ENCODE results near the gene TIGD7.
A peak's percentile ranks its signal among the peaks of the same experiment; 100 is the strongest.

The TIGD7 gene

GRCh38 chr16:3256866-3257465, 48.3 kb downstream of the TIGD7 start:
- Histone ChIP-seq H3K27ac (ENCODE audit: poor library complexity, severe bottlenecking) (no peak overlapping the region), H3K27me3 (ENCODE audit: insufficient read depth, poor library complexity, severe bottlenecking) (no peaks in the 10 kb centered on the region), H3K36me3 (ENCODE audit: low read depth) (no peaks in the 10 kb centered on the region), H3K4me1 (ENCODE audit: insufficient read depth, poor library complexity, severe bottlenecking) (peaks cover 3% of the 10 kb centered on the region), H3K4me3 (ENCODE audit: severe bottlenecking) (no peak overlapping the region), H3K9me3 (ENCODE audit: severe bottlenecking) (no peaks in the 10 kb centered on the region)
- ATAC-seq (ENCODE audit: low read depth) (0 out of 3 replicates have a peak, but pooled peaks have one; percentile 35), DNase-seq (ENCODE audit: low spot score) (no peak)
- no peak for TF ChIP-seq CTCF (IDR thresholded peaks at IDR 0.05; ENCODE audit: poor library complexity, severe bottlenecking)

GRCh38 chr16:3256146-3256865, 48.9 kb downstream of the TIGD7 start, which contains the start of gene MEFV:
Gene MEFV, minus strand, starts transcription at chr16:3256633. Its CDS starts 46 bp downstream, at chr16:3256587.
- Histone ChIP-seq H3K27me3 (ENCODE audit: insufficient read depth, poor library complexity, severe bottlenecking) (no peaks in the 10 kb centered on the region), H3K4me1 (ENCODE audit: insufficient read depth, poor library complexity, severe bottlenecking) (peaks cover 3% of the 10 kb centered on the region), H3K27ac (ENCODE audit: poor library complexity, severe bottlenecking) (no peak within 1 kb of the TSS), H3K9me3 (ENCODE audit: severe bottlenecking) (no peaks in the 10 kb centered on the region), H3K36me3 (ENCODE audit: low read depth) (no peaks in the 10 kb centered on the region), H3K4me3 (ENCODE audit: severe bottlenecking) (no peak within 1 kb of the TSS)
- ATAC-seq (ENCODE audit: low read depth) (peak; percentile 48; the same call in 2 of the 3 replicates), DNase-seq (ENCODE audit: low spot score) (no peak)
- TF ChIP-seq CTCF (IDR thresholded peaks at IDR 0.05; ENCODE audit: poor library complexity, severe bottlenecking), result no peak

GRCh38 chr16:3254309-3254708, 50.9 kb downstream of the TIGD7 start:
- no peak overlapping the region for H3K27ac ChIP-seq (ENCODE audit: poor library complexity, severe bottlenecking)
- no peak for ATAC-seq (ENCODE audit: low read depth)
- H3K4me1 ChIP-seq (ENCODE audit: insufficient read depth, poor library complexity, severe bottlenecking), result peaks cover 3% of the 10 kb centered on the region
- H3K9me3 ChIP-seq (ENCODE audit: severe bottlenecking), result no peaks in the 10 kb centered on the region
- no peaks in the 10 kb centered on the region for H3K36me3 ChIP-seq (ENCODE audit: low read depth)
- TF ChIP-seq CTCF (IDR thresholded peaks at IDR 0.05; ENCODE audit: poor library complexity, severe bottlenecking), result no peak
- H3K27me3 ChIP-seq (ENCODE audit: insufficient read depth, poor library complexity, severe bottlenecking), result no peaks in the 10 kb centered on the region
- no peak overlapping the region for H3K4me3 ChIP-seq (ENCODE audit: severe bottlenecking)
- DNase-seq (ENCODE audit: low spot score), result no peak

GRCh38 chr16:3252967-3253366, 52.3 kb downstream of the TIGD7 start:
- Histone ChIP-seq H3K9me3 (ENCODE audit: severe bottlenecking) (no peaks in the 10 kb centered on the region), H3K27ac (ENCODE audit: poor library complexity, severe bottlenecking) (no peak overlapping the region), H3K4me3 (ENCODE audit: severe bottlenecking) (no peak overlapping the region), H3K27me3 (ENCODE audit: insufficient read depth, poor library complexity, severe bottlenecking) (no peaks in the 10 kb centered on the region), H3K36me3 (ENCODE audit: low read depth) (no peaks in the 10 kb centered on the region), H3K4me1 (ENCODE audit: insufficient read depth, poor library complexity, severe bottlenecking) (peaks cover 3% of the 10 kb centered on the region)
- DNase-seq (ENCODE audit: low spot score) (no peak), ATAC-seq (ENCODE audit: low read depth) (no peak)
- no peak for TF ChIP-seq CTCF (IDR thresholded peaks at IDR 0.05; ENCODE audit: poor library complexity, severe bottlenecking)

GRCh38 chr16:3249451-3249850, 55.8 kb downstream of the TIGD7 start:
- Histone ChIP-seq H3K4me3 (ENCODE audit: severe bottlenecking) (no peak overlapping the region), H3K27me3 (ENCODE audit: insufficient read depth, poor library complexity, severe bottlenecking) (no peaks in the 10 kb centered on the region), H3K36me3 (ENCODE audit: low read depth) (no peaks in the 10 kb centered on the region), H3K9me3 (ENCODE audit: severe bottlenecking) (no peaks in the 10 kb centered on the region), H3K4me1 (ENCODE audit: insufficient read depth, poor library complexity, severe bottlenecking) (no peaks in the 10 kb centered on the region), H3K27ac (ENCODE audit: poor library complexity, severe bottlenecking) (no peak overlapping the region)
- DNase-seq (ENCODE audit: low spot score), result no peak
- no peak for TF ChIP-seq CTCF (IDR thresholded peaks at IDR 0.05; ENCODE audit: poor library complexity, severe bottlenecking)
- no peak for ATAC-seq (ENCODE audit: low read depth)

All from RWPE2 (cell line).